ENCODE data around the gene RIMS3.
"Not testable (repeated sequence)": the region's sequence is repeated elsewhere in the genome, so short reads cannot be mapped to it uniquely, and the experiment has no call there.

Gene RIMS3

GRCh38 chr1:40588586-40588985 lies 76.9 kb downstream of the RIMS3 start:
- FAIRE-seq: no peak

GRCh38 chr1:40583980-40584379 lies 81.5 kb downstream of the RIMS3 start:
- FAIRE-seq: no peak

GRCh38 chr1:40582116-40582515 lies 83.4 kb downstream of the RIMS3 start:
- FAIRE-seq: no peak

DNA sequence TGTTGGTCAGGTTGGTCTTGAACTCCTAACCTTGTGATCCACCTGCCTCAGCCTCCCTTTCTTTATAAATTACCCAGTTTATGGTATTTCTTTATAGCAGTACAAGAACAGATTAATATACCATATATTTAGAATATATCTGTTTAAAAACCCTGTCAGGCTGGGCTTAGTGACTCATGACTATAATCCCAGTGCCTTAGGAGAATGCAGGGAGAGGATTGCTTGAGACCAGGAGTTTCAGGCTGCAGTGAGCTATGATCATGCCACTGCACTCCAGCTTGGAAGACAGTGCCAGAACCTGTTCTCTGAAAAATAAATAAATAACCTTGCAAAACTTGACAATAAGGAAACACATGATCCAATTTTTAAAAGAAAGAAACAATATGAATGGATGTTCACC lies 90.1 kb downstream of the RIMS3 start:
- no peak for FAIRE-seq

- not testable (repeated sequence) for FAIRE-seq
These were observed 90.7 kb downstream of the RIMS3 start for GRCh38 chr1:40574805-40575204.

Measured in islet of Langerhans (tissue), 1 donor.